HepG2 (cell line): ENCODE results near the gene GEMIN4. TPM values are rescaled to one million over a fixed set of nuclear protein-coding genes. Genes with fewer than 3 reads are reported as not detected.
A peak's percentile ranks its signal among the peaks of the same experiment; 100 is the strongest.

Source experiments
- AHR ChIP-seq: IDR thresholded peaks from 2 replicates; pipeline ENCODE4 v1.6.1; 2018; ENCODE audit warnings: missing genetic modification reagents, missing compliant biosample characterization
- ATF1 ChIP-seq: IDR thresholded peaks from 2 replicates; pipeline ENCODE4 v1.6.1; 2016; ENCODE audit warnings: mild to moderate bottlenecking, control low read depth
- FOXC1 ChIP-seq: sonication (generic); formaldehyde crosslinking; IDR thresholded peaks from 2 replicates; pipeline ENCODE4 v1.8.0; 2022; ENCODE audit warnings: mild to moderate bottlenecking, missing genetic modification reagents, borderline replicate concordance
- HDAC1 ChIP-seq: sonication (generic); formaldehyde crosslinking; IDR thresholded peaks from 2 replicates; pipeline ENCODE4 v1.5.1; 2020; ENCODE audit warnings: mild to moderate bottlenecking, missing genetic modification reagents
- HNRNPK ChIP-seq: fragments of 200-400 bp; formaldehyde crosslinking; IDR thresholded peaks from 2 replicates; pipeline ENCODE4 v1.6.1; 2018; ENCODE audit warnings: low read length, low read depth, moderate library complexity, mild to moderate bottlenecking; ENCODE audit not compliant: poor library complexity, severe bottlenecking
- IRF2 ChIP-seq: IDR thresholded peaks from 2 replicates; pipeline ENCODE4 v1.6.1; 2018; ENCODE audit warnings: missing genetic modification reagents, missing compliant biosample characterization
- ISX ChIP-seq: sonication (generic); formaldehyde crosslinking; conservative IDR thresholded peaks from 2 replicates; pipeline ENCODE4 v1.5.0; 2020; ENCODE audit warnings: missing genetic modification reagents
- JUN ChIP-seq: sonication (generic); formaldehyde crosslinking; IDR thresholded peaks from 2 replicates; pipeline ENCODE4 v1.4.0; 2020; ENCODE audit warnings: mild to moderate bottlenecking, missing genetic modification reagents
- KLF16 ChIP-seq, 2 experiments: sonication (generic) in 1 of 2; formaldehyde crosslinking in 1 of 2; IDR thresholded peaks; 2 replicates each; pipeline versions ENCODE4 v1.6.1 to v1.8.0; 2016 to 2023; ENCODE audit warnings: missing genetic modification reagents in 2 of 2, missing compliant biosample characterization in 1 of 2
- LCORL ChIP-seq, 2 experiments: fragments of 450-650 bp in 1 of 2; sonication (generic) in 1 of 2; formaldehyde crosslinking in 1 of 2; IDR thresholded peaks; 2 replicates each; pipeline versions ENCODE4 v1.5.0 to v1.6.1; 2017 to 2020; ENCODE audit warnings: antibody characterized with exemption in 1 of 2, missing genetic modification reagents in 1 of 2
- MAFF ChIP-seq: IDR thresholded peaks from 2 replicates; pipeline ENCODE4 v1.6.1; 2011; ENCODE audit warnings: low read depth, low read length, improper control_type of control experiment
- MBD4 ChIP-seq: IDR thresholded peaks from 2 replicates; pipeline ENCODE4 v1.6.1; 2012; ENCODE audit warnings: low read length, inconsistent platforms, borderline replicate concordance
- PATZ1 ChIP-seq: sonication (generic); formaldehyde crosslinking; IDR thresholded peaks from 2 replicates; pipeline ENCODE4 v1.4.0; 2020; ENCODE audit warnings: missing genetic modification reagents
- POLR2AphosphoS5 ChIP-seq: IDR thresholded peaks from 2 replicates; pipeline ENCODE4 v1.6.1; 2012; ENCODE audit warnings: low read depth, low read length
- RARA ChIP-seq: IDR thresholded peaks from 2 replicates; pipeline ENCODE4 v1.6.1; 2016; ENCODE audit warnings: missing genetic modification reagents, missing compliant biosample characterization
- REPIN1 ChIP-seq: sonication (generic); formaldehyde crosslinking; IDR thresholded peaks from 2 replicates; pipeline ENCODE4 v1.8.0; 2022; ENCODE audit warnings: missing genetic modification reagents, low read depth, mild to moderate bottlenecking, borderline replicate concordance
- RFX3 ChIP-seq: IDR thresholded peaks from 2 replicates; pipeline ENCODE4 v1.6.1; 2016; ENCODE audit warnings: missing biosample characterization, missing genetic modification reagents
- SOX5 ChIP-seq: IDR thresholded peaks from 2 replicates; pipeline ENCODE4 v1.6.1; 2016; ENCODE audit warnings: borderline replicate concordance
- SRY ChIP-seq: sonication (generic); formaldehyde crosslinking; IDR thresholded peaks from 2 replicates; pipeline ENCODE4 v1.8.0; 2022; ENCODE audit warnings: mild to moderate bottlenecking, missing genetic modification reagents
- TRIM24 ChIP-seq: sonication (generic); formaldehyde crosslinking; IDR thresholded peaks from 2 replicates; pipeline ENCODE4 v1.8.0; 2022; ENCODE audit warnings: mild to moderate bottlenecking, missing genetic modification reagents
- ZC3H13 ChIP-seq: sonication (generic); formaldehyde crosslinking; IDR thresholded peaks from 2 replicates; pipeline ENCODE4 v1.8.1; 2023; ENCODE audit warnings: mild to moderate bottlenecking, missing genetic modification reagents, moderate library complexity
- ZNF124 ChIP-seq: sonication (generic); formaldehyde crosslinking; IDR thresholded peaks from 2 replicates; pipeline ENCODE4 v1.4.0; 2020; ENCODE audit warnings: missing genetic modification reagents
- ZNF180 ChIP-seq: sonication (generic); formaldehyde crosslinking; IDR thresholded peaks from 2 replicates; pipeline ENCODE4 v1.4.0; 2020; ENCODE audit warnings: low read depth, missing genetic modification reagents, borderline replicate concordance
- ZNF256 ChIP-seq: sonication (generic); formaldehyde crosslinking; conservative IDR thresholded peaks from 2 replicates; pipeline ENCODE4 v1.4.0; 2020; ENCODE audit warnings: missing genetic modification reagents
- ZNF264 ChIP-seq: sonication (generic); formaldehyde crosslinking; IDR thresholded peaks from 2 replicates; pipeline ENCODE4 v1.4.0; 2020; ENCODE audit warnings: missing genetic modification reagents
- ZNF546 ChIP-seq: sonication (generic); formaldehyde crosslinking; conservative IDR thresholded peaks from 2 replicates; pipeline ENCODE4 v1.8.1; 2023; ENCODE audit warnings: mild to moderate bottlenecking, missing genetic modification reagents
- ZNF569 ChIP-seq: sonication (generic); formaldehyde crosslinking; IDR thresholded peaks from 2 replicates; pipeline ENCODE4 v1.5.0; 2020; ENCODE audit warnings: mild to moderate bottlenecking, missing genetic modification reagents, moderate library complexity, borderline replicate concordance
- ZNF576 ChIP-seq: sonication (generic); formaldehyde crosslinking; IDR thresholded peaks from 2 replicates; pipeline ENCODE4 v1.4.0; 2020; ENCODE audit warnings: mild to moderate bottlenecking, missing genetic modification reagents
- ZNF83 ChIP-seq: sonication (generic); formaldehyde crosslinking; IDR thresholded peaks from 2 replicates; pipeline ENCODE4 v1.4.0; 2020; ENCODE audit warnings: missing genetic modification reagents, mild to moderate bottlenecking, borderline replicate concordance
- ZNF878 ChIP-seq: sonication (generic); formaldehyde crosslinking; IDR thresholded peaks from 2 replicates; pipeline ENCODE4 v1.8.1; 2023; ENCODE audit warnings: mild to moderate bottlenecking, missing genetic modification reagents, moderate library complexity
- polyA plus RNA-seq, 8 experiments: library from polyadenylated mRNA; depleted of rRNA in 3 of 8; stranded (reverse) in 7 of 8; unstranded in 1 of 8; fragments of >200 nt; fragmentation: Illumina TruSeq in 4 of 8; extraction: Trizol in 4 of 8; gene quantifications; 2 replicates each; pipeline versions ENCODE4 v1.2.1 to v1.2.3, GENCODE V29; 2011 to 2016; ENCODE audit warnings: low read depth in 4 of 8, missing spikeins in 1 of 8, mixed read lengths in 1 of 8; ENCODE audit not compliant: insufficient read depth in 1 of 8
- total RNA-seq, 5 experiments: library from RNA; depleted of rRNA; stranded (reverse); fragments of >200 nt; fragmentation: Illumina TruSeq; extraction: Trizol; gene quantifications; 2 replicates each; pipeline ENCODE4 v1.2.3, GENCODE V29; 2016; ENCODE audit warnings: low read depth in 1 of 5

GEMIN4 gene
- total and polyA plus RNA-seq, 2 of the 13 experiments (the other 11 are each of a cell fraction or from before 2014, with no cell fraction given) = 10.8 to 22.7 TPM

- TF ChIP-seq PATZ1 (CRISPR knock-in tag) = peak; percentile 56
- TF ChIP-seq IRF2 (CRISPR knock-in tag) = peak; percentile 92
- TF ChIP-seq RARA (CRISPR knock-in tag) = peak; percentile 43
- peak; percentile 93; the same call in 1 of the 2 replicates for TF ChIP-seq ZNF124 (CRISPR knock-in tag)
- TF ChIP-seq LCORL (IDR thresholded peaks at IDR 0.05) = no peak
- peak; percentile 40; the same call in 1 of the 2 replicates for TF ChIP-seq LCORL (CRISPR knock-in tag; IDR thresholded peaks at IDR 0.05)
- TF ChIP-seq MBD4 = no peak
- peak; percentile 56; the same call in 1 of the 2 replicates for TF ChIP-seq SOX5
- TF ChIP-seq RFX3 (CRISPR knock-in tag) = no peak
- TF ChIP-seq ZNF256 (CRISPR knock-in tag) = 0 out of 2 replicates have a peak, but pooled peaks have one; percentile 47
- TF ChIP-seq ZNF576 (CRISPR knock-in tag) = peak; percentile 67; the same call in 1 of the 2 replicates
- TF ChIP-seq ZC3H13 (CRISPR knock-in tag) = peak; percentile 91
- no peak for TF ChIP-seq HNRNPK
- peak; percentile 95 for TF ChIP-seq POLR2AphosphoS5
- no peak; the same call in 1 of the 2 replicates for TF ChIP-seq FOXC1 (CRISPR knock-in tag)
- no peak for TF ChIP-seq ZNF180 (CRISPR knock-in tag)
- no peak; the same call in 1 of the 2 replicates for TF ChIP-seq ZNF569 (CRISPR knock-in tag)
- peak; percentile 30; the same call in 1 of the 2 replicates for TF ChIP-seq ZNF264
- TF ChIP-seq SRY (CRISPR knock-in tag) = peak; percentile 76
- peak; percentile 94 for TF ChIP-seq REPIN1 (CRISPR knock-in tag)
- TF ChIP-seq MAFF = no peak
- TF ChIP-seq ZNF878 (CRISPR knock-in tag) = peak; percentile 25; the same call in 1 of the 2 replicates
- peak in 1 of 2 experiments; percentile 93; a peak in 2 of 4 replicates for TF ChIP-seq KLF16 (CRISPR knock-in tag; IDR thresholded peaks at IDR 0.05)
- TF ChIP-seq ZNF83 (CRISPR knock-in tag) = no peak
- TF ChIP-seq HDAC1 (CRISPR knock-in tag) = peak; percentile 100
- no peak for TF ChIP-seq ISX (CRISPR knock-in tag)
- TF ChIP-seq AHR (CRISPR knock-in tag) = peak; percentile 59; the same call in 1 of the 2 replicates
- TF ChIP-seq JUN (CRISPR knock-in tag) = peak; percentile 68; the same call in 1 of the 2 replicates
- TF ChIP-seq ZNF546 (CRISPR knock-in tag) = peak; percentile 93; the same call in 1 of the 2 replicates
- TF ChIP-seq ATF1 (CRISPR knock-in tag) = peak; percentile 100
- no peak for TF ChIP-seq TRIM24 (CRISPR knock-in tag)
Measured at GRCh38 chr17:781805-782731, 30.0 kb upstream of the GEMIN4 start, which contains the start of the genes GLOD4 and MRM3 (continued).
